ENCODE data around the gene RASA2. TPM values are rescaled to one million over a fixed set of nuclear protein-coding genes. Genes with fewer than 3 reads are reported as not detected.

RASA2 gene
- total and polyA plus RNA-seq, 2 experiments from 2014 or later: 16.6 to 28.6 TPM

GRCh38 chr3:141657516-141657915, 170.7 kb downstream of the RASA2 start:
- peaks cover 24% of the 10 kb centered on the region for H3K36me3 Mint-ChIP-seq (ENCODE audit: low read depth)
- H3K9me3 Mint-ChIP-seq: peaks cover 34% of the 10 kb centered on the region
- no peak for DNase-seq (ENCODE audit: low spot score)
- H3K27ac ChIP-seq (ENCODE audit: low read depth): no peak overlapping the region
- peaks cover 3% of the 10 kb centered on the region; the same call in 1 of the 2 replicates for H3K36me3 ChIP-seq (ENCODE audit: insufficient read depth)
- 0 out of 2 replicates have a peak, but pooled peaks cover 5% of the 10 kb centered on the region for H3K9me2 ChIP-seq (ENCODE audit: insufficient read depth)
- no peak overlapping the region for H3K27ac Mint-ChIP-seq
- H4K20me1 ChIP-seq (replicated peaks; ENCODE audit: insufficient read depth): no peaks in the 10 kb centered on the region
- no peaks in the 10 kb centered on the region for H3K79me2 ChIP-seq (replicated peaks; ENCODE audit: insufficient read depth)
- no peak overlapping the region for H3K4me2 ChIP-seq
- H3K4me3 Mint-ChIP-seq: no peak overlapping the region
- no peaks in the 10 kb centered on the region for H3F3A ChIP-seq (replicated peaks; ENCODE audit: low read depth)
- H3K4me1 ChIP-seq (ENCODE audit: insufficient read depth): no peaks in the 10 kb centered on the region; the same call in 1 of the 2 replicates
- TF ChIP-seq ZNF114 (CRISPR knock-in tag; IDR thresholded peaks at IDR 0.05): no peak
- TF ChIP-seq EZH2phosphoT487 (IDR thresholded peaks at IDR 0.05; ENCODE audit: unreplicated experiment): no peak
- no peak for TF ChIP-seq JUNB (IDR thresholded peaks at IDR 0.05; ENCODE audit: unreplicated experiment)
- TF ChIP-seq POLR2AphosphoS5 (IDR thresholded peaks at IDR 0.05; ENCODE audit: low read depth): no peak
- TF ChIP-seq ZNF462 (CRISPR knock-in tag; IDR thresholded peaks at IDR 0.05): no peak
- TF ChIP-seq STAT1 (IDR thresholded peaks at IDR 0.05; ENCODE audit: unreplicated experiment): no peak
- no peak for TF ChIP-seq ETS1 (IDR thresholded peaks at IDR 0.05)
- TF ChIP-seq EZH2 (IDR thresholded peaks at IDR 0.05; ENCODE audit: low read depth, unreplicated experiment): no peak
- no peak for TF ChIP-seq REST (IDR thresholded peaks at IDR 0.05; ENCODE audit: unreplicated experiment)
- no peak for TF ChIP-seq NANOG (IDR thresholded peaks at IDR 0.05; ENCODE audit: borderline replicate concordance)
- no peak for TF ChIP-seq CREB1 (CRISPR knock-in tag; IDR thresholded peaks at IDR 0.05; ENCODE audit: low read depth)
- no peak overlapping the region for H2AFZ ChIP-seq
- peaks cover 31% of the 10 kb centered on the region for H3K27me3 Mint-ChIP-seq (ENCODE audit: insufficient read depth, low read depth, poor library complexity)
- H3K27me3 ChIP-seq (ENCODE audit: insufficient read depth): peaks cover 41% of the 10 kb centered on the region
- ATAC-seq: no peak
- no peak overlapping the region for H3K4me3 ChIP-seq
- H3K4me1 Mint-ChIP-seq: peaks cover 15% of the 10 kb centered on the region; the same call in 2 of the 3 replicates

All from GM23338 (cell line).